ENCODE measurements around the gene ARHGAP45. TPM values are rescaled to one million over a fixed set of nuclear protein-coding genes. Genes with fewer than 3 reads are reported as not detected.
"Not testable (repeated sequence)": the region's sequence is repeated elsewhere in the genome, so short reads cannot be mapped to it uniquely, and the experiment has no call there.

Gene ARHGAP45
- total RNA-seq: 0.21 and 0.68 TPM in 2 replicates
- polyA plus RNA-seq (2012): 4.7 TPM

GRCh38 chr19:1066748-1067340, at the start of gene ARHGAP45:
Gene ARHGAP45, plus strand, starts transcription at chr19:1067167. Its CDS starts 239 bp downstream, at chr19:1067406.
- DNase-seq (ENCODE audit: low read depth): no peak

GRCh38 chr19:1017906-1018305, 49.1 kb upstream of the ARHGAP45 start:
- DNase-seq (ENCODE audit: low read depth): no peak

GRCh38 chr19:1018393-1018792, 48.6 kb upstream of the ARHGAP45 start:
- DNase-seq (ENCODE audit: low read depth): no peak

DNA sequence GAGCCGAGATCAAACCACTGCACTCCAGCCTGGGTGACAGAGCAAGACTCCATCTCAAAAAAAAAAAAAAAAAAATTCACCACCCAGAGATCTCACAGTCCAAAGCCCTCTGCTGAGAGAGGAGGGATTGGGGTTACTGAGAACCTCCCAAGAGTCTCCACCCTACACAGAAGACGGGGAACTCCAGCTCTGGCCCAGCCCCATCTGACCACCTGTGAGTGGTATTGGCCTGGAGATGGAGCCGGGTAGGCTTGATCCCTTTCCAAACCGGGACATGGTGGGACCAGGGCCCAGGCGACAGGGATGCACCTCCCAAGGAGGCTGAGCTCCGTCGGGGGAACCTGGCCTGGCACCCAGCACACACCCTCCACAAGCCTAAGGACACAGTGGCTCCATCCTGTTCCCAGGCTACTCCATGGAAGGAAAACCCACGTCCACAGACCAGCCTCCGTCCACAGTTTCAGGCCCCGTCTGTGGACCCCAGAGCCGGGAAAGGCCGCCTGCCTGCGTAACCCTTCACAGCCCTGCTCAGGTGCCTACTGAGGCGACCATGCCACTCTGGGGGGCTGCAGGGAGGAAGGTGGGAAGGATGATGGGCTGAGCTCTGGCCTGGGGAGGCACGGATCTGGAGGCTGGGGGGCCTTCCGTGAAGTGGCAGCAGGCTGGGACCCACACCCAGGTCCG, 47.9 kb upstream of the ARHGAP45 start:
- DNase-seq (ENCODE audit: low read depth): no peak

DNA sequence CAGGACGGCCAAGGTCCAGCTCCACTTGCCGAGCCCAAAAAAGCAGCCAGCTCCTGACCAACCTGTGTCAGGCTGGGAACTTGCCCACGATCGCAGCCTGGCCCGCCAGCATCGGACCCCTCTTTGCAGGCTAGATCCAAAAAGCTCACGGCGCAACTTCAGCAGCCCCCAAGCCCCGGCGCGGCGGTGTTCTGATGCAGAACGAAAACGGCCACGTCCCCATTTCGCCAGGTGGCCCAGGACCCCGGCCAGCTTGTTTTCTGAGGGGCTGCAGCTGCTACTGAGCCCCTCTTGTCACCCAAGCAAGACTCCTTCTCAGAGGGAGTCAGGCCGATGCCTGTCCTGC, 47.4 kb upstream of the ARHGAP45 start:
- DNase-seq (ENCODE audit: low read depth): no peak

- no peak for DNase-seq (ENCODE audit: low read depth)
Observed at GRCh38 chr19:1019980-1020867, 46.7 kb upstream of the ARHGAP45 start.

- DNase-seq (ENCODE audit: low read depth): peak; percentile 98
Observed at GRCh38 chr19:1020868-1021425, 46.0 kb upstream of the ARHGAP45 start, which contains the start of gene TMEM259. Gene TMEM259, minus strand, starts transcription at chr19:1021123. Its CDS starts 127 bp downstream, at chr19:1020996.

DNA sequence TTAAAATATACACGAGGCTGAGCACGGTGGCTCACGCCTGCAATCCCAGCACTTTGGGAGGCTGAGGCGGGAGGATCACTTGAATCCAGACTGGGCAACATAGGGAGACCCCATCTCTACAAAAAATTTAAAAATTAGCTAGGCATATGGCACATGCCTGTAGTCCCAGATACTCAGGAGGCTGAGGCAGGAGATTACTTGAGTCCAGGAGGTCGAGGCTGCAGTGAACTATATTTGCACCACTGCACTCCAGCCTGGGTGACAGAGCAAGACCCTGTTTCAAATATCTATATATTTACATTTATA, 43.1 kb upstream of the ARHGAP45 start:
- DNase-seq (ENCODE audit: low read depth): not testable (repeated sequence)

GRCh38 chr19:1025080-1025479, 41.9 kb upstream of the ARHGAP45 start:
- not testable (repeated sequence) for DNase-seq (ENCODE audit: low read depth)

DNA sequence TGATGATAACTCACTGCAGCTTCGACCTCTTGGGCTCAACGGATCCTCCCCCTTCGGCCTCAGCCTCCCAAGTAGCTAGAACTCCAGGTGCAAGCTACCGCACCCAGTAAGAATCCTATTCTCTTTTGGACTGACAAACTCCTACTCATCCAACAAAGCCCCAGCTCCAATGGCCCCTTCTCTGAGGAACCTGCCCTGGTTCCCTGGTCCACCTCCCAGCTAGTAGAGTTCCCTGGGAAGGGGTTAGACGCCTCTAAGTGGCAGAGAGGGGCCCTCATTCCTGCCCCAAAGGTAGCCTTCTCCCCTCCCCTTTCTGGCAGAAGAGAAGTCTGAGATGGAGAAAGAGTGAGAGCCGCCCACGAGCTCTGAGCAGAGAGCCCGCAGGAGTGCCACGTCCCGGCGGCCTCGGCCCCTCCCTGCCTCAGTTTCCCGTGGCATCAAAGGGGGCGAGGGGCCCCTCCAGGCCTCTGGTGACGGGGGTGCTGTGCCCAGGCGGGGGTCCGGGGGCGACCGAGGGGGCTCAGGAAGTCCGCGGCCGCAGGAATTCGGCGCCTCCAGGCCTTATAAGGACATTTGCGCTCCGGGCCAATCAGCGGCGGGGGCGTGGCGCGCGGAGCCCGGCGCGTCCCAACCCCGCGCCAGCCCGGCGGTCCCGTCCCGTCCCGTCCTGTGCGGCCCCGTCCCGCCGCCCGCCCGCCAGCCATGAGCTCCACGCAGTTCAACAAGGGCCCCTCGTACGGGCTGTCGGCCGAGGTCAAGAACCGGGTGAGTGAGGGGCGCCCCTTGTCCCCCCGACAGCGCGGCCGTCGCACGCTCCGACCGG, 40.8 kb upstream of the ARHGAP45 start, which contains the start of gene CNN2:
Gene CNN2, plus strand, starts transcription at position 649 of the 823 bp plus-strand sequence. Its CDS starts 54 bp downstream, at position 703.
- peak; percentile 80 for DNase-seq (ENCODE audit: low read depth)

GRCh38 chr19:1026783-1027649, 40.0 kb upstream of the ARHGAP45 start:
- DNase-seq (ENCODE audit: low read depth): peak; percentile 36

- DNase-seq (ENCODE audit: low read depth): peak; percentile 14
Observed at GRCh38 chr19:1027650-1028061, 39.3 kb upstream of the ARHGAP45 start.

- DNase-seq (ENCODE audit: low read depth): peak; percentile 97
Observed at GRCh38 chr19:1028062-1028926, 38.7 kb upstream of the ARHGAP45 start.

GRCh38 chr19:1032264-1032867, 34.6 kb upstream of the ARHGAP45 start:
- no peak for DNase-seq (ENCODE audit: low read depth)

DNA sequence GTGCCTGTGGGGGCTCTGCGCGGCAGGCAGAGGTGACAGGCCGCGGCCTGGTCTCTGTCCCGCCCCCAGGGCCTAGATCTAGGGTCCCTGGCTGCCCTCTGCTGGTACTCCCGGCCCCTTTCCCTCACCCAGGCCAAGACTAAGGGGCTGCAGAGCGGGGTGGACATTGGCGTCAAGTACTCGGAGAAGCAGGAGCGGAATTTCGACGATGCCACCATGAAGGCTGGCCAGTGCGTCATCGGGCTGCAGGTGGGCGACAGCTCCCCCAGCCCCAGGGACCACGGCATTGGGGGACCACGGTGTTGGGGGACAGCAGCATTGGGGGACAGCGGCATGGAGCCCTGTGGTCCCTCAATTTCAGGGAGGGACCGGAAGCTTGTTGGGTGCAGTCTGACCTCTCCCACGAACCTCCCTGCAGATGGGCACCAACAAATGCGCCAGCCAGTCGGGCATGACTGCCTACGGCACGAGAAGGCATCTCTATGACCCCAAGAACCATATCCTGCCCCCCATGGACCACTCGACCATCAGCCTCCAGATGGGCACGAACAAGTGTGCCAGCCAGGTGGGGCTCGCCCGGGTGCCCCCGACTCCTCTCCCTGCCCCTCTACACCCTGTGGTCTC, 30.9 kb upstream of the ARHGAP45 start:
- DNase-seq (ENCODE audit: low read depth): no peak

GRCh38 chr19:1037621-1038064, 29.3 kb upstream of the ARHGAP45 start:
- DNase-seq (ENCODE audit: low read depth): no peak

DNA sequence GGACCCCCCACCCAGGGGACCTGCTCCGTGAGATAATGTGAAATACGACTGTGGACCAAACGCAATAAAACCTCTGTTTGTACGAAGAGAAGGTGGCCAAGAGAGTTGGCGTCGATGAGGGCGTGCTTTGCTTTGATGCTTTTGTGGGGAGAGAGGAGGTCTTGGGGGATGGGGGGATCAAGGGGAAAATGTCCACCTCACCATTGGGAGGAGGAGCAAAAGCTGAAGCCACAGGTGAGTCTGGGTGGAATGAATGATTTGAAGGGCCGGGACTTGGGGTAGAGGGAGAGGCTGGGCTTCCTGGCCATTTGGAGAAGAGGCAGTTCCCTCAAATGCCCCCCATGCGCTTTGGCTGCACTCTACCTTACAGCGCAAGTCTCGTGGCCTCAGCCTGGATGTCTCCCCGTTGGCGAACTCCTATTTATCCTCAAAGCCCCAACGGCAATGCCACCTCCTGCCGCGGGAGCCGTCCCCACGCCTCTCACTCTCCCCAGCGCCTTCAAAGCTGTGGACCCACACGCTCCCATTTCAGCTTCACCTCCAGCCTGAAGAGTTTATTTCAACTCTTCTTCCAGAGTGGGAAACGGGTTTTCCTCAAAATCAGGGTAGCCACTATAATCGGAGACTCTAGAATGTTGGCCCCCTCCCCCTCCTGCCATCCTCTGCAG, 27.9 kb upstream of the ARHGAP45 start:
- no peak for DNase-seq (ENCODE audit: low read depth)
